ENCODE data around the gene B3GLCT. TPM values are rescaled to one million over a fixed set of nuclear protein-coding genes. Genes with fewer than 3 reads are reported as not detected.

The B3GLCT gene
- total RNA-seq, 1 experiment from 2014 or later, result 1.7 TPM

- no peak for DNase-seq (ENCODE audit: unreplicated experiment)
- TF ChIP-seq CTCF (IDR thresholded peaks at IDR 0.05; ENCODE audit: unreplicated experiment), result no peak
- intact Hi-C loops (cut with micrococcal nuclease), result no loop called here
- BruUV-seq (replicated peaks), result no TSS peak
- Mint-ChIP-seq H3K4me1 (ENCODE audit: insufficient read depth, unreplicated experiment) (peaks cover 18% of the 10 kb centered on the region), H3K36me3 (ENCODE audit: insufficient read depth, unreplicated experiment) (no peaks in the 10 kb centered on the region), H3K27me3 (ENCODE audit: insufficient read depth, unreplicated experiment) (no peaks in the 10 kb centered on the region), H3K4me3 (ENCODE audit: unreplicated experiment) (no peak overlapping the region), H3K27ac (ENCODE audit: low read depth, unreplicated experiment) (peak overlapping the region; percentile 37), H3K9me3 (ENCODE audit: unreplicated experiment) (no peaks in the 10 kb centered on the region)
- POLR2A ChIA-PET, result no interaction called here
- CTCF ChIA-PET, result interaction anchor here (1.4 to 2.3 kb wide), 2 partner anchors 28 to 216 kb away, joined by 6 to 7 read pairs; no protein-coding TSS in a partner anchor
Observed at GRCh38 chr13:31207661-31208552, 8.1 kb downstream of the B3GLCT start.

GRCh38 chr13:31208559-31209122, 8.9 kb downstream of the B3GLCT start:
- no TSS peak for BruUV-seq (replicated peaks)
- peak overlapping the region; percentile 37 for H3K27ac Mint-ChIP-seq (ENCODE audit: low read depth, unreplicated experiment)
- H3K9me3 Mint-ChIP-seq (ENCODE audit: unreplicated experiment), result no peaks in the 10 kb centered on the region
- ChIA-PET CTCF (interaction anchor here (0.6 to 2.3 kb wide), 5 partner anchors 8 to 216 kb away, joined by 3 to 7 read pairs (median 4); partner anchors contain the start of gene B3GLCT), POLR2A (no interaction called here)
- H3K4me1 Mint-ChIP-seq (ENCODE audit: insufficient read depth, unreplicated experiment), result peaks cover 15% of the 10 kb centered on the region
- no peaks in the 10 kb centered on the region for H3K27me3 Mint-ChIP-seq (ENCODE audit: insufficient read depth, unreplicated experiment)
- TF ChIP-seq CTCF (IDR thresholded peaks at IDR 0.05; ENCODE audit: unreplicated experiment), result no peak
- no peaks in the 10 kb centered on the region for H3K36me3 Mint-ChIP-seq (ENCODE audit: insufficient read depth, unreplicated experiment)
- H3K4me3 Mint-ChIP-seq (ENCODE audit: unreplicated experiment), result no peak overlapping the region
- DNase-seq (ENCODE audit: unreplicated experiment), result no peak
- intact Hi-C loops (cut with micrococcal nuclease), result no loop called here

- Mint-ChIP-seq H3K27ac (ENCODE audit: low read depth, unreplicated experiment) (no peak overlapping the region), H3K4me1 (ENCODE audit: insufficient read depth, unreplicated experiment) (peaks cover 9% of the 10 kb centered on the region), H3K27me3 (ENCODE audit: insufficient read depth, unreplicated experiment) (no peaks in the 10 kb centered on the region), H3K4me3 (ENCODE audit: unreplicated experiment) (no peak overlapping the region), H3K36me3 (ENCODE audit: insufficient read depth, unreplicated experiment) (no peaks in the 10 kb centered on the region), H3K9me3 (ENCODE audit: unreplicated experiment) (no peaks in the 10 kb centered on the region)
- ChIA-PET POLR2A (no interaction called here), CTCF (interaction anchor here (0.6 to 2.3 kb wide), 5 partner anchors 8 to 215 kb away, joined by 3 to 7 read pairs (median 4); partner anchors contain the start of gene B3GLCT)
- BruUV-seq (replicated peaks), result no TSS peak
- intact Hi-C loops (cut with micrococcal nuclease), result no loop called here
- no peak for DNase-seq (ENCODE audit: unreplicated experiment)
- no peak for TF ChIP-seq CTCF (IDR thresholded peaks at IDR 0.05; ENCODE audit: unreplicated experiment)
Observed at GRCh38 chr13:31209172-31209840, 9.5 kb downstream of the B3GLCT start.

- intact Hi-C loops (cut with micrococcal nuclease), result no loop called here
- Mint-ChIP-seq H3K36me3 (ENCODE audit: insufficient read depth, unreplicated experiment) (no peaks in the 10 kb centered on the region), H3K4me3 (ENCODE audit: unreplicated experiment) (no peak overlapping the region), H3K4me1 (ENCODE audit: insufficient read depth, unreplicated experiment) (peaks cover 4% of the 10 kb centered on the region), H3K27ac (ENCODE audit: low read depth, unreplicated experiment) (no peak overlapping the region), H3K27me3 (ENCODE audit: insufficient read depth, unreplicated experiment) (no peaks in the 10 kb centered on the region), H3K9me3 (ENCODE audit: unreplicated experiment) (no peaks in the 10 kb centered on the region)
- TF ChIP-seq CTCF (IDR thresholded peaks at IDR 0.05; ENCODE audit: unreplicated experiment), result no peak
- POLR2A ChIA-PET, result no interaction called here
- CTCF ChIA-PET, result interaction anchor here (1.4 to 2.3 kb wide), 2 partner anchors 9 to 214 kb away, joined by 4 to 6 read pairs; no protein-coding TSS in a partner anchor
- no peak for DNase-seq (ENCODE audit: unreplicated experiment)
- no TSS peak for BruUV-seq (replicated peaks)
Observed at GRCh38 chr13:31209841-31210210, 10.1 kb downstream of the B3GLCT start.

Measured in MCF 10A (cell line).